Omental fat pad (tissue), 4 donors: ENCODE data around the gene PTGES. TPM values are rescaled to one million over a fixed set of nuclear protein-coding genes. Genes with fewer than 3 reads are reported as not detected.

Source experiments
- total RNA-seq, 4 donors: library from RNA; depleted of rRNA; stranded (reverse); fragments of >200 nt; gene quantifications; one replicate each; pipeline ENCODE4 v1.1.0, GENCODE V29; 2016

Gene PTGES
- total RNA-seq, 4 donors from 2014 or later = 4.2 to 12.4 (median 8.9) TPM

Other genes with a start within 250 kb of the PTGES start
- gene C9orf50, start 131.9 kb downstream of the PTGES start, total RNA-seq = not detected
- 10 to 100 TPM; 15.8 to 37.9 (median 20.3) TPM for gene NTMT1, start 126.9 kb downstream of the PTGES start, total RNA-seq
- 10 to 100 TPM; 14.5 to 35.4 (median 16.3) TPM for gene ASB6, start 110.9 kb downstream of the PTGES start, total RNA-seq
- 1 to 10 TPM; 3.6 to 7.3 (median 4.0) TPM for gene PRRX2, start 87.4 kb downstream of the PTGES start, total RNA-seq
- 10 to 100 TPM; 19.0 to 37.2 (median 28.7) TPM for gene TOR1B, start 50.1 kb upstream of the PTGES start, total RNA-seq
- 10 to 100 TPM; 37.4 to 62.6 (median 51.0) TPM for gene TOR1A, start 71.1 kb upstream of the PTGES start, total RNA-seq
- 10 to 100 TPM; 44.1 to 98.0 (median 45.0) TPM for gene C9orf78, start 82.2 kb upstream of the PTGES start, total RNA-seq
- 10 to 100 TPM; 11.5 to 18.5 (median 15.5) TPM for gene USP20, start 82.4 kb upstream of the PTGES start, total RNA-seq